K562 (cell line): Measurements from ENCODE around the gene YTHDC2. TPM values are rescaled to one million over a fixed set of nuclear protein-coding genes. Genes with fewer than 3 reads are reported as not detected.

Source experiments
- ATAC-seq: fragments of 200-7000 bp; cut with Tn5 transposase; 3 replicates; pipeline ENCODE4 v1.9.1; 2020; ENCODE audit warnings: moderate library complexity
- BruUV-seq: library from RNA; stranded (reverse); fragments of 400-500 nt; replicated peaks from 2 replicates; lab custom pipeline; 2021; lab: Mats Ljungman, UMichigan
- CTCF ChIA-PET: fragments of 300-600 bp; formaldehyde crosslinking; extraction: SDS; loops from one replicate; lab custom pipeline; 2021; ENCODE audit warnings: low intra/inter-chr PET ratio; lab: Yijun Ruan, JAX
- POLR2A ChIA-PET: fragments of 300-600, 350-650 bp; sonication (Branson Sonifier 250); formaldehyde crosslinking; extraction: SDS; loops from one replicate; lab custom pipeline; 2021; ENCODE audit warnings: antibody characterized with exemption, inconsistent platforms; lab: Yijun Ruan, JAX
- DNase-seq, 4 experiments: peaks; one replicate each; pipeline versions ENCODE4 v3.0.0 to v3.0.0-alpha.2; 2011 to 2018; ENCODE audit warnings: low spot score in 3 of 4, mixed read lengths in 3 of 4; ENCODE audit errors: extremely low read depth in 1 of 4
- FAIRE-seq: peaks from 2 replicates; lab custom pipeline; 2011; peaks lifted over from hg19 to GRCh38; lab: Jason Lieb, UNC
- H2AFZ ChIP-seq: 2 replicates; pipeline ENCODE4 v1.6.0; 2011; ENCODE audit warnings: low read depth, low read length, control low read depth, inconsistent platforms
- H3K27ac ChIP-seq: fragments of 200-600 bp; 3 replicates; pipeline ENCODE4 v1.8.0; 2011; ENCODE audit warnings: low read depth, mild to moderate bottlenecking, control low read depth, inconsistent platforms, low read length, moderate library complexity, mixed read lengths; ENCODE audit errors: extremely low read depth
- H3K27me3 ChIP-seq, 2 experiments: fragments of 300-600 bp in 1 of 2; 2 replicates in 1 of 2; 3 replicates in 1 of 2; pipeline versions ENCODE4 v1.6.0 to v1.8.0; 2011; ENCODE audit warnings: inconsistent platforms in 2 of 2, low read length in 2 of 2, mild to moderate bottlenecking in 1 of 2, mixed read lengths in 1 of 2, moderate library complexity in 1 of 2; ENCODE audit not compliant: control insufficient read depth in 2 of 2, insufficient read depth in 2 of 2
- H3K36me3 ChIP-seq: fragments of 300-600 bp; 3 replicates; pipeline ENCODE4 v1.8.0; 2011; ENCODE audit warnings: mild to moderate bottlenecking, low read length, inconsistent platforms; ENCODE audit not compliant: control insufficient read depth, insufficient read depth
- H3K4me1 ChIP-seq, 2 experiments: fragments of 200-600 bp in 1 of 2; replicated peaks in 1 of 2; 2 replicates in 1 of 2; 3 replicates in 1 of 2; pipeline versions ENCODE4 v1.5.1 to v1.8.0; 2011; ENCODE audit warnings: inconsistent platforms in 2 of 2, low read length in 2 of 2, mild to moderate bottlenecking in 1 of 2, mixed read lengths in 1 of 2, moderate library complexity in 1 of 2; ENCODE audit not compliant: control insufficient read depth in 2 of 2, insufficient read depth in 2 of 2
- H3K4me2 ChIP-seq: 2 replicates; pipeline ENCODE4 v1.6.1; 2011; ENCODE audit warnings: low read length, control low read depth, inconsistent platforms, mixed read lengths; ENCODE audit not compliant: insufficient read depth
- H3K4me3 ChIP-seq: fragments of 200-600 bp; sonication (generic), shearing (Covaris generic); 2 replicates; pipeline ENCODE4 v1.5.1; 2016; ENCODE audit warnings: control low read depth, inconsistent platforms
- H3K79me2 ChIP-seq: fragments of 200-600 bp; 3 replicates; pipeline ENCODE4 v1.8.0; 2011; ENCODE audit warnings: low read length, inconsistent platforms; ENCODE audit not compliant: control insufficient read depth, insufficient read depth
- H3K9ac ChIP-seq, 2 experiments: 2 replicates each; pipeline versions ENCODE4 v1.6.0 to v1.6.1; 2011; ENCODE audit warnings: low read depth in 2 of 2, low read length in 2 of 2, control low read depth in 1 of 2, inconsistent platforms in 1 of 2, mild to moderate bottlenecking in 1 of 2, mixed read lengths in 1 of 2; ENCODE audit not compliant: insufficient read depth in 1 of 2
- H3K9me1 ChIP-seq: one replicate; pipeline ENCODE4 v1.6.0; 2011; ENCODE audit warnings: inconsistent platforms, mild to moderate bottlenecking, low read length, moderate library complexity; ENCODE audit not compliant: control insufficient read depth, insufficient read depth
- H3K9me3 ChIP-seq: replicated peaks from 2 replicates; pipeline ENCODE4 v1.5.1; 2011; ENCODE audit warnings: low read depth, low read length, inconsistent platforms; ENCODE audit not compliant: control insufficient read depth, insufficient read depth
- H4K20me1 ChIP-seq: replicated peaks from 2 replicates; pipeline ENCODE4 v1.6.1; 2011; ENCODE audit warnings: low read length, inconsistent platforms, mixed read lengths; ENCODE audit not compliant: control insufficient read depth, insufficient read depth
- ARID1B ChIP-seq: fragments of 450-650 bp; IDR thresholded peaks from 2 replicates; pipeline ENCODE4 v1.6.1; 2016; ENCODE audit warnings: antibody characterized with exemption, mild to moderate bottlenecking, inconsistent platforms
- DIDO1 ChIP-seq: fragments of 450-650 bp; IDR thresholded peaks from 2 replicates; pipeline ENCODE4 v1.6.1; 2016; ENCODE audit warnings: low read depth, missing biosample characterization, missing genetic modification characterization
- ELF1 ChIP-seq: fragments of 200-800 bp; sonication (Bioruptor generic); IDR thresholded peaks from 2 replicates; pipeline ENCODE4 v1.6.1; 2016; ENCODE audit warnings: missing genetic modification characterization, missing compliant biosample characterization
- ETV5 ChIP-seq: sonication (generic); formaldehyde crosslinking; IDR thresholded peaks from 2 replicates; pipeline ENCODE4 v1.4.0; 2020; ENCODE audit warnings: low read depth, mild to moderate bottlenecking, missing genetic modification reagents
- GABPA ChIP-seq: fragments of 200-800 bp; sonication (Bioruptor generic); conservative IDR thresholded peaks from 2 replicates; pipeline ENCODE4 v1.6.1; 2016; ENCODE audit warnings: low read depth, missing genetic modification characterization, missing compliant biosample characterization
- HBP1 ChIP-seq: fragments of 450-650 bp; formaldehyde crosslinking; IDR thresholded peaks from 2 replicates; pipeline ENCODE4 v1.4.0; 2022; ENCODE audit warnings: missing genetic modification characterization
- HCFC1 ChIP-seq: IDR thresholded peaks from 2 replicates; pipeline ENCODE4 v1.6.1; 2012; ENCODE audit warnings: low read depth, low read length, improper control_type of control experiment
- HMG20A ChIP-seq: fragments of 450-650 bp; formaldehyde crosslinking; conservative IDR thresholded peaks from 2 replicates; pipeline ENCODE4 v1.4.0; 2020; ENCODE audit warnings: mild to moderate bottlenecking, mixed read lengths
- ZNF140 ChIP-seq: fragments of 250-450 bp; sonication (Bioruptor Pico); IDR thresholded peaks from 2 replicates; pipeline ENCODE4 v1.8.0; 2021; ENCODE audit warnings: moderate library complexity, mild to moderate bottlenecking, inconsistent platforms
- ZNF24 ChIP-seq: fragments of 450-650 bp; IDR thresholded peaks from 2 replicates; pipeline ENCODE4 v1.6.1; 2016
- ZNF347 ChIP-seq: fragments of 450-650 bp; formaldehyde crosslinking; IDR thresholded peaks from 2 replicates; pipeline ENCODE4 v1.4.0; 2020; ENCODE audit warnings: low read depth, mild to moderate bottlenecking, moderate library complexity
- WGBS: fragments of 100-300 bp; shearing (Covaris generic); methylation state at CpG from one replicate; pipeline ENCODE4 v1.1.6; 2016; ENCODE audit warnings: low coverage, mixed read lengths; ENCODE audit not compliant: insufficient coverage; ENCODE audit errors: missing lambda C conversion rate; 5-methylcytosine and 5-hydroxymethylcytosine counted together
- in situ Hi-C: fragments of 300-500 bp; cut with MboI; formaldehyde crosslinking; loops from 4 replicates; pipeline ENCODE4 v1.15.0; 2018; ENCODE audit warnings: inconsistent platforms, mixed read lengths
- intact Hi-C: fragments of 100-400 bp; cut with micrococcal nuclease; formaldehyde crosslinking; loops from 2 replicates; pipeline ENCODE4 v1.14.2; 2022
- polyA plus RNA-seq, 8 experiments: library from polyadenylated mRNA; depleted of rRNA in 4 of 8; stranded (reverse) in 5 of 8; unstranded in 3 of 8; fragments of >200 nt; fragmentation: Nextera tagmentation in 2 of 8; fragmentation: Illumina TruSeq in 1 of 8; extraction: Ambion mirVana in 2 of 8; extraction: Trizol in 1 of 8; gene quantifications; 2 replicates each; pipeline versions ENCODE4 v1.2.1 to v1.2.3, GENCODE V29; 2011 to 2014; ENCODE audit warnings: inconsistent platforms in 1 of 8, missing spikeins in 1 of 8
- total RNA-seq, 7 experiments: library from RNA; depleted of rRNA in 6 of 7; stranded (reverse); fragments of >200 nt in 6 of 7; fragmentation: Illumina TruSeq in 2 of 7; extraction: Trizol in 2 of 7; gene quantifications; 2 replicates each; pipeline versions ENCODE4 v1.2.1 to v1.2.3, GENCODE V29; 2011 to 2021; ENCODE audit warnings: low replicate concordance in 1 of 7

The YTHDC2 gene
- total and polyA plus RNA-seq, 9 of the 15 experiments (the other 6 are each of a cell fraction or from before 2014, with no cell fraction given) = 2.7 to 21.6 (median 15.9) TPM

- no peak overlapping the region for H3K9ac ChIP-seq
- peaks cover 19% of the 10 kb centered on the region; the same call in 1 of the 3 replicates for H3K36me3 ChIP-seq
- H3K4me2 ChIP-seq = no peak overlapping the region
- no peaks in the 10 kb centered on the region for H3K27me3 ChIP-seq
- no peak overlapping the region for H2AFZ ChIP-seq
- in situ Hi-C loops (no loop called here), intact Hi-C loops (no loop called here)
- H3K4me1 ChIP-seq = no peaks in the 10 kb centered on the region
- no peak overlapping the region for H3K27ac ChIP-seq
- no peaks in the 10 kb centered on the region for H4K20me1 ChIP-seq
- H3K9me3 ChIP-seq = no peaks in the 10 kb centered on the region
- H3K79me2 ChIP-seq = peaks cover 21% of the 10 kb centered on the region; the same call in 2 of the 3 replicates
- H3K9me1 ChIP-seq = no peaks in the 10 kb centered on the region
- ChIA-PET CTCF (no interaction called here), POLR2A (no interaction called here)
- ATAC-seq = no peak
- no TSS peak for BruUV-seq
- H3K4me3 ChIP-seq = no peak overlapping the region
- DNase-seq = no peak
- TF ChIP-seq HCFC1 = no peak
- no peak for TF ChIP-seq DIDO1 (tag)
- TF ChIP-seq HBP1 (CRISPR knock-in tag) = no peak
- TF ChIP-seq ETV5 (CRISPR knock-in tag) = no peak
- TF ChIP-seq ELF1 = no peak
- no peak for TF ChIP-seq HMG20A (CRISPR knock-in tag)
- TF ChIP-seq GABPA (tag) = no peak
- TF ChIP-seq ZNF24 = no peak
- no peak for TF ChIP-seq ZNF347 (CRISPR knock-in tag)
- TF ChIP-seq ARID1B = no peak
- TF ChIP-seq ZNF140 = no peak
- WGBS = 99% methylated on average over 5 of the region's 5 CpGs
- no peak for FAIRE-seq
Measured at GRCh38 chr5:113527746-113528145, 14.3 kb downstream of the YTHDC2 start.
